ENCODE results near the gene SSBP4. TPM values are rescaled to one million over a fixed set of nuclear protein-coding genes. Genes with fewer than 3 reads are reported as not detected.
A peak's percentile ranks its signal among the peaks of the same experiment; 100 is the strongest.

Gene SSBP4
- total RNA-seq, 1 experiment from 2014 or later: 46.1 TPM

- H4K8ac ChIP-seq (replicated peaks; ENCODE audit: insufficient read length, low read depth, low read length): no peak overlapping the region
- H3K18ac ChIP-seq (ENCODE audit: insufficient read length, low read depth, low read length): peak overlapping the region; percentile 66
- peak; percentile 85 for DNase-seq
- no peak overlapping the region for H2BK120ac ChIP-seq (ENCODE audit: low read depth, low read length, poor library complexity, severe bottlenecking)
- Mint-ChIP-seq H3K4me3 (peak overlapping the region; percentile 66 to 84), H3K36me3 (ENCODE audit: insufficient read depth in 1 of 3, low read depth in 3 of 3) (no peaks in the 10 kb centered on the region; a peak in 1 of 7 replicates), H3K27ac (peak overlapping the region in 2 of 3 experiments; percentile 94 to 95; a peak in 6 of 7 replicates), H3K9me3 (no peaks in the 10 kb centered on the region; a peak in 2 of 5 replicates), H3K4me1 (peaks cover 23 to 50% of the 10 kb centered on the region in 2 experiments), H3K27me3 (ENCODE audit: low read depth) (peaks cover 61% of the 10 kb centered on the region)
- no peaks in the 10 kb centered on the region for H3K79me1 ChIP-seq (ENCODE audit: insufficient read depth, low read depth, low read length, poor library complexity, severe bottlenecking)
- no peak overlapping the region for H2BK12ac ChIP-seq (ENCODE audit: insufficient read length, low read depth, low read length)
- no peaks in the 10 kb centered on the region for H3K9me3 ChIP-seq (ENCODE audit: control insufficient read depth, low read depth, low read length)
- no peak overlapping the region for H2AFZ ChIP-seq (ENCODE audit: low read length)
- H2AK5ac ChIP-seq (ENCODE audit: insufficient read length, low read length): no peak overlapping the region
- no CpG with 5 or more reads among the region's 53 CpGs for WGBS (ENCODE audit: extremely low coverage, insufficient read length, low lambda C conversion rate)
- H2BK20ac ChIP-seq (ENCODE audit: low read depth, low read length, poor library complexity, severe bottlenecking): no peak overlapping the region
- H4K91ac ChIP-seq (ENCODE audit: insufficient read length, low read depth, low read length): no peak overlapping the region
- peak overlapping the region; percentile 35 for H3K4me2 ChIP-seq (ENCODE audit: insufficient read depth, insufficient read length, low read length)
- H2BK5ac ChIP-seq (ENCODE audit: insufficient read length, low read length): no peak overlapping the region
- no peak overlapping the region for H3K9ac ChIP-seq (ENCODE audit: extremely low read depth, insufficient read length, low read length)
- H3K27me3 ChIP-seq (ENCODE audit: insufficient read depth, low read length): no peaks in the 10 kb centered on the region; the same call in 1 of the 2 replicates
- no peak overlapping the region for H3T11ph ChIP-seq (ENCODE audit: low read length)
- no peak overlapping the region for H3K56ac ChIP-seq (ENCODE audit: insufficient read length, low read depth, low read length)
- peaks cover 14% of the 10 kb centered on the region for H3K23me2 ChIP-seq (ENCODE audit: insufficient read length, low read depth, low read length, poor library complexity, severe bottlenecking)
- no peak overlapping the region for H3K27ac ChIP-seq (ENCODE audit: insufficient read length, low read depth, low read length)
- TF ChIP-seq, protein P1, sequence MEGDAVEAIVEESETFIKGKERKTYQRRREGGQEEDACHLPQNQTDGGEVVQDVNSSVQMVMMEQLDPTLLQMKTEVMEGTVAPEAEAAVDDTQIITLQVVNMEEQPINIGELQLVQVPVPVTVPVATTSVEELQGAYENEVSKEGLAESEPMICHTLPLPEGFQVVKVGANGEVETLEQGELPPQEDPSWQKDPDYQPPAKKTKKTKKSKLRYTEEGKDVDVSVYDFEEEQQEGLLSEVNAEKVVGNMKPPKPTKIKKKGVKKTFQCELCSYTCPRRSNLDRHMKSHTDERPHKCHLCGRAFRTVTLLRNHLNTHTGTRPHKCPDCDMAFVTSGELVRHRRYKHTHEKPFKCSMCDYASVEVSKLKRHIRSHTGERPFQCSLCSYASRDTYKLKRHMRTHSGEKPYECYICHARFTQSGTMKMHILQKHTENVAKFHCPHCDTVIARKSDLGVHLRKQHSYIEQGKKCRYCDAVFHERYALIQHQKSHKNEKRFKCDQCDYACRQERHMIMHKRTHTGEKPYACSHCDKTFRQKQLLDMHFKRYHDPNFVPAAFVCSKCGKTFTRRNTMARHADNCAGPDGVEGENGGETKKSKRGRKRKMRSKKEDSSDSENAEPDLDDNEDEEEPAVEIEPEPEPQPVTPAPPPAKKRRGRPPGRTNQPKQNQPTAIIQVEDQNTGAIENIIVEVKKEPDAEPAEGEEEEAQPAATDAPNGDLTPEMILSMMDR (conservative IDR thresholded peaks at IDR 0.05): no peak
- H2BK15ac ChIP-seq (ENCODE audit: low read depth, low read length): no peak overlapping the region
- H4K20me1 ChIP-seq (ENCODE audit: control insufficient read depth, insufficient read depth, insufficient read length): no peaks in the 10 kb centered on the region
- H3K4me1 ChIP-seq (ENCODE audit: insufficient read depth, low read length): peaks cover 4% of the 10 kb centered on the region; the same call in 1 of the 2 replicates
- H3K4ac ChIP-seq (ENCODE audit: low read depth, low read length): no peak overlapping the region
- H3K23ac ChIP-seq (ENCODE audit: insufficient read length, low read depth, low read length): no peak overlapping the region
- no peaks in the 10 kb centered on the region for H3K79me2 ChIP-seq (ENCODE audit: insufficient read depth, low read length)
- H4K5ac ChIP-seq (ENCODE audit: insufficient read length, low read depth, low read length): no peak overlapping the region
- H3K14ac ChIP-seq (ENCODE audit: insufficient read depth, low read length): 0 out of 2 replicates have a peak overlapping the region, but pooled peaks have one; percentile 1
Observed at GRCh38 chr19:18417250-18418028, 1.8 kb upstream of the SSBP4 start.

Measured in H9 (cell line).